Stimulated activated effector memory CD8-positive, alpha-beta T cell treated with anti-CD3 and anti-CD28 coated beads, Interleukin-12 subunit alpha, Interleukin-12 subunit beta, amount 100 ng/mL, for 72 hours (primary cell): ENCODE data around the gene PLEKHA1.

Experiments used
- ATAC-seq: fragments of 150-1000 bp; cut with Tn5 transposase; 2 replicates; pipeline ENCODE4 v1.10.0; 2021
- DNase-seq, 2 donors: peaks; one replicate each; pipeline ENCODE4 v3.0.0; 2021 to 2022; ENCODE audit warnings: low spot score in 2 of 2
- H3K27ac Mint-ChIP-seq: one replicate; pipeline ENCODE4 v1.8.0; 2022; ENCODE audit warnings: mild to moderate bottlenecking, mixed read lengths
- H3K36me3 Mint-ChIP-seq: one replicate; pipeline ENCODE4 v1.8.0; 2022; ENCODE audit warnings: mild to moderate bottlenecking, mixed read lengths
- H3K4me1 Mint-ChIP-seq: one replicate; pipeline ENCODE4 v1.8.0; 2022; ENCODE audit warnings: mixed read lengths
- H3K4me3 Mint-ChIP-seq: one replicate; pipeline ENCODE4 v1.8.0; 2022; ENCODE audit warnings: mild to moderate bottlenecking, mixed read lengths
- H3K9me3 Mint-ChIP-seq: one replicate; pipeline ENCODE4 v1.8.0; 2022; ENCODE audit warnings: mixed read lengths

Gene PLEKHA1

GRCh38 chr10:122419876-122420623 lies 45.5 kb downstream of the PLEKHA1 start:
- ATAC-seq (no peak), DNase-seq (no peak)
- Mint-ChIP-seq H3K4me1 (peaks cover 51% of the 10 kb centered on the region), H3K9me3 (no peaks in the 10 kb centered on the region), H3K4me3 (peak overlapping the region; percentile 30), H3K27ac (peak overlapping the region; percentile 46), H3K36me3 (peaks cover 14% of the 10 kb centered on the region)

DNA sequence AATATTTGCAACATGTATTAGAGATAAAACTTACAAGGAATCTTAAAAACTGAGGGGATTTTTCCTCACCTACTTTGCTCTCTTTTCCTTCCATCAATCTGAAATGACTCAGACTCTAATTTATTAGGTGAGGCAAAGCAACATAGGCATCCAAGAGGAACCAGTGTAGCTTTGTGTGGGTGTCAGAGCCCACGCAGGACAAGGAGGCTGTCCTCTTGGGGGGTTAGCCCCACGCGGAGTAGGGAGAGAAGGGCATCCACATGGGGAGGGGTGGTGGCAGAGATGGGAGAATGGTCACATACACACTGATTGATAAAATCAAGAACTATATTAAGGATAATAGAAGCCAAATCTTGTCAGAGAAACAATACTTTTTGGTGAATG lies 46.1 kb downstream of the PLEKHA1 start:
- Mint-ChIP-seq H3K36me3 (peaks cover 16% of the 10 kb centered on the region), H3K4me3 (peak overlapping the region; percentile 30), H3K4me1 (peaks cover 51% of the 10 kb centered on the region), H3K9me3 (no peaks in the 10 kb centered on the region), H3K27ac (peak overlapping the region; percentile 46)
- DNase-seq: no peak
- no peak for ATAC-seq

DNA sequence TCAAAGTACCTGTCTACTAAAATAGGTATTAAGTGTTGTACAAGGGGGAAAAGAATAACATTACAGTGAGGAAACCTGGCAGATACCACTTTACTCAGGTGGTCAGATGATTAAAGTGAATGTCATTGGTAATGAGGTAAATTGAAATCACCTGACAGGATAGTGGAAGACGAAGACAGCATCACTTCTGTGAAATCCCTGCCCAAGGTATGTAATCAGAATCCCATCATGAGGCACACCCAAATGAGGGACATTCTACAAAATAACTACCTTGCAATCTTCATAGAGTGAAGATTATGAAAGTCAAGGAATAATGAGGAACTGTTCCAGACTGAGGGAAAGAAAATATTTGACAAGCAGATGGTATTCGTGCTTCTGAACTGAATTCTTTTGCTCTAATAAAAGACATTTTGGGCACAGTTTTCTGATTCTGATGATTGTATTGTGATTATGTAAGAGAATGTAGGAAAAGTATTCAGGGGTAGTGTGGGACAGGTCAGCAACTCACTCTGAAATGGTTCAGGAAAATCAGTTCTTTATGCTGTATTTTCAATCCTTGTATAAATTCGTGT lies 46.6 kb downstream of the PLEKHA1 start:
- Mint-ChIP-seq H3K27ac (peak overlapping the region; percentile 46), H3K36me3 (peaks cover 21% of the 10 kb centered on the region), H3K4me3 (peak overlapping the region; percentile 30), H3K9me3 (no peaks in the 10 kb centered on the region), H3K4me1 (peaks cover 47% of the 10 kb centered on the region)
- ATAC-seq (no peak), DNase-seq (no peak)

- H3K4me3 Mint-ChIP-seq: peak overlapping the region; percentile 30
- H3K9me3 Mint-ChIP-seq: no peaks in the 10 kb centered on the region
- ATAC-seq: no peak
- DNase-seq: no peak
- peak overlapping the region; percentile 46 for H3K27ac Mint-ChIP-seq
- H3K36me3 Mint-ChIP-seq: peaks cover 22% of the 10 kb centered on the region
- peaks cover 43% of the 10 kb centered on the region for H3K4me1 Mint-ChIP-seq
Measured at GRCh38 chr10:122421742-122422141, 47.2 kb downstream of the PLEKHA1 start.

GRCh38 chr10:122422266-122422989 lies 47.9 kb downstream of the PLEKHA1 start:
- H3K4me3 Mint-ChIP-seq: no peak overlapping the region
- H3K27ac Mint-ChIP-seq: no peak overlapping the region

GRCh38 chr10:122424059-122424458 lies 49.6 kb downstream of the PLEKHA1 start:
- H3K27ac Mint-ChIP-seq: no peak overlapping the region
- H3K4me1 Mint-ChIP-seq: peaks cover 30% of the 10 kb centered on the region
- H3K36me3 Mint-ChIP-seq: peaks cover 17% of the 10 kb centered on the region
- no peak overlapping the region for H3K4me3 Mint-ChIP-seq
- ATAC-seq (no peak), DNase-seq (no peak)
- no peaks in the 10 kb centered on the region for H3K9me3 Mint-ChIP-seq

More at GRCh38 chr10:122422266-122422989, 47.9 kb downstream of the PLEKHA1 start:
- DNase-seq (peak; percentile 5 to 55), ATAC-seq (peak; percentile 98)
- H3K4me1 Mint-ChIP-seq: peaks cover 42% of the 10 kb centered on the region
- peaks cover 19% of the 10 kb centered on the region for H3K36me3 Mint-ChIP-seq
- H3K9me3 Mint-ChIP-seq: no peaks in the 10 kb centered on the region

DNA sequence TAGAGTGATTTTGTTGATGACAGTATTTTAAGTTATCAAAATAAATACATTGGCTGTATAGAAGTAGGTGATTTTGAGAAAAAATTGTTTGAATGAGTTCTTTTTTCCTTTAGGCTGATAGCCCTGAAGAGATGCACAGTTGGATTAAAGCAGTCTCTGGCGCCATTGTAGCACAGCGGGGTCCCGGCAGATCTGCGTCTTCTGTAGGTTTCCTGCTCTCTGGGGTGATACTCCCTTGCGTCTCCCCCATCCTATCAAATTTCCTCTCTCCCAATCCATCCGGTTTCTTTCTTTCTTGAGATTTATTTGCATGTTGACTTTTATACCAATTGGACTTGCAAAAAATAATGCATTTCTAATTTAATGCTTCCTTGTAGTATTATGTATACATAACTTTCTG lies 52.3 kb downstream of the PLEKHA1 start:
- Mint-ChIP-seq H3K9me3 (no peaks in the 10 kb centered on the region), H3K36me3 (peaks cover 36% of the 10 kb centered on the region), H3K4me1 (peaks cover 15% of the 10 kb centered on the region), H3K27ac (no peak overlapping the region), H3K4me3 (no peak overlapping the region)
- ATAC-seq: no peak
- DNase-seq: no peak

DNA sequence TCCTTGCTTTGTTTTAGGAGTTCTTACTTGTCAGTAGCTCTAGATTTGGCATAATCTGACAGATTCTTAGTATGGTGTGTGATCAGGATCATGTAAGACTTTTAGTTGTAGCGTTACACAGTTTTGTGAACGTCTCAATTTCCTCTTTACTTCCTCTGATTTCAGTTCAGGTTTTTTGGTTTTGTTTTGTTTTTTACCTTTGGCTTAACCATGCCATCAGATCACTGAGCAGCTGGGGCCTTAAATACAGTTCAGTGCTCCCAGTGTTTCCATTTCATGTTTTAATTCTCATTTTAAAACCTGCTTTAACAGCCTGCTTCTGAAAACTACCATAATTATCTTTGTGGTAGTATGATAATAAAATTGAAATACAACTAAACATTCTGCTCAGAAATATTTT lies 52.8 kb downstream of the PLEKHA1 start:
- no peak for DNase-seq
- ATAC-seq: no peak
- no peaks in the 10 kb centered on the region for H3K9me3 Mint-ChIP-seq
- H3K27ac Mint-ChIP-seq: no peak overlapping the region
- H3K4me3 Mint-ChIP-seq: no peak overlapping the region
- peaks cover 36% of the 10 kb centered on the region for H3K36me3 Mint-ChIP-seq
- peaks cover 10% of the 10 kb centered on the region for H3K4me1 Mint-ChIP-seq

DNA sequence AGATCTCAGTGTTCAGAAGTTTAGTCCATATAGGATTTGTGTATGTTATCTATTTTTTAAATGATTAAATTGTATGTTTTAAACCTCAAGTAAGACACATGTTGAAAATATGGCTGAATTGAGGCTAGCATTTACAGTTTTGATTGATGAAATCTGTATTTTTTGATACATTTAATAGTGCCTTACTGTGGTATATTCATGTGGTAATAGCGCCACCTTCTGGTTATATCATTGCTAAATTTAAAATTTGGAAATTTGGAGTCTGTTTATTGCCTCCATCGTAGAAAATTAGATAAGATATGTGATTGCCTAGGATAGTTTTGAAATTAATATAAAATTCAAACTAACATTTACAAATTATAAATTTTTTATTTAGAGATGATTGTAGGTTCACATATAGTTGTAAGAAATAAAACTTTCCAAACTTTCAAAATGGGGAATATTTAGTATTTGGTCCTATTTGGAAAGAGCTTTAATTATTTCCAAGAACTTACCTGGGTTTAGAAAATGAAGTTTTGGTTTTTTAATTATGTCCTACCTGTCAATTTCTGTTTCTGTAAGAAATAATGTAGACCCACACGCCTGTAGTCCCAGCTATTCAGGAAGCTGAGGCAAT lies 60.8 kb downstream of the PLEKHA1 start:
- DNase-seq (no peak), ATAC-seq (no peak)
- Mint-ChIP-seq H3K27ac (no peak overlapping the region), H3K4me1 (no peaks in the 10 kb centered on the region), H3K4me3 (no peak overlapping the region), H3K36me3 (peaks cover 16% of the 10 kb centered on the region), H3K9me3 (no peaks in the 10 kb centered on the region)

DNA sequence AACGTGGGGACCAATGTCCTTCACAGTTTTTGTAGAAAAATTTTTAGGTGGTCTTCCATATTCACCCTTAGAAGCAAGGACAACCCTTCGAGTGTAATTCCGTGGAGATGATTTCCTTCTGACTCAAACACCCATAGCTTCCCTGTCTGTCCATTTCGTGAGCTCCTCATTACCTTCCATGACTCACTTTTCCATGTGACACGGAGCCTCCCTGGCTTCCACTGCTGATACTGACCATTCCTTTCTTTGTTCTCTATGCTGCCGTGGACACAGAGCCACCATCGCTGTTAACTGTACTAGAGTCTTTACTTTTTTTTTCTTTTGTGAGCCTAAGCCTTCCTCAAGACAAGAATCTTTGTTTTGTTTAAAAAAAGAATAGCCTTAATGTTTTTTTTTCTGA lies 67.5 kb downstream of the PLEKHA1 start:
- DNase-seq (no peak), ATAC-seq (no peak)
- no peak overlapping the region for H3K27ac Mint-ChIP-seq
- no peaks in the 10 kb centered on the region for H3K9me3 Mint-ChIP-seq
- H3K4me1 Mint-ChIP-seq: no peaks in the 10 kb centered on the region
- H3K36me3 Mint-ChIP-seq: no peaks in the 10 kb centered on the region
- no peak overlapping the region for H3K4me3 Mint-ChIP-seq

GRCh38 chr10:122445469-122445868 lies 71.0 kb downstream of the PLEKHA1 start:
- Mint-ChIP-seq H3K9me3 (no peaks in the 10 kb centered on the region), H3K4me3 (no peak overlapping the region), H3K27ac (no peak overlapping the region), H3K36me3 (no peaks in the 10 kb centered on the region), H3K4me1 (no peaks in the 10 kb centered on the region)
- DNase-seq: no peak
- no peak for ATAC-seq

GRCh38 chr10:122445904-122446303 lies 71.4 kb downstream of the PLEKHA1 start:
- Mint-ChIP-seq H3K9me3 (no peaks in the 10 kb centered on the region), H3K4me3 (no peak overlapping the region), H3K36me3 (no peaks in the 10 kb centered on the region), H3K27ac (no peak overlapping the region), H3K4me1 (no peaks in the 10 kb centered on the region)
- DNase-seq: no peak
- ATAC-seq: no peak

DNA sequence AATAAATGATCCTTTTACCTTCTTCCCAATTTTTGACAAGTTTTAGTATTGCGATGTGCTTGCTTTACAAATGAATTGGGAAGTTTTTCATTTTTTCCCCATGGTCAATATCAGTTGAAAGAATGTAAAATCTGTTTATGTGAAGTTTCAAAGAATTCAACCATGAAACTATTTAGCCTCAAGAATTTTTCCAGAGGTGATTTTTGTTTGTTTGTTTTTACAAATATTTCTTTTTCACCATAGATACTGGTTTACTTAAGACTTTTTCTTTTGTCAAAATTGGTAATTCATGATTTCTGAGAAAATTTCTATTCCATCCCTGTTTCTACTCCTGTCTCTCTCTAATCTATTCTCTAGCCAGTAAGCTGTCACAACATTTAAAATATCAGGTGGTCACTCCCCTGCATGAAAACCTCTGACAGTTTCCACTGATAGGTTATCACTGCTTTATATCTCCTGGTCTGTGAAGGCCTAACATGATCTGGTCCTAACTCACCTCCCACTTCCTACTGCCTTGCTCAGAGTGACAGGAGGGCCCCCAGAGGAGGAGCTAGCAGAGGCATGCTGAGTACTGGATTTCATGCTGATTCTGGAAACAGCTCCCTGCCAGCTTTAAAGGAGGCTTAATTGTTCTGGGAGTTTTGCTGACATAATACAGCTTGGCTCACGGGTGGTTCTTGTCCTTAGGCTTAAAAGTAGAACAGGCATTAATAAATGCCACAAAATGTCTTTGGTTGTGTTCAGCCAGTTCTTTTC lies 72.3 kb downstream of the PLEKHA1 start:
- no peaks in the 10 kb centered on the region for H3K4me1 Mint-ChIP-seq
- DNase-seq: no peak
- H3K4me3 Mint-ChIP-seq: no peak overlapping the region
- ATAC-seq: peak; percentile 57
- no peak overlapping the region for H3K27ac Mint-ChIP-seq
- no peaks in the 10 kb centered on the region for H3K9me3 Mint-ChIP-seq
- no peaks in the 10 kb centered on the region for H3K36me3 Mint-ChIP-seq

- Mint-ChIP-seq H3K4me3 (no peak overlapping the region), H3K4me1 (no peaks in the 10 kb centered on the region), H3K9me3 (no peaks in the 10 kb centered on the region), H3K36me3 (no peaks in the 10 kb centered on the region), H3K27ac (no peak overlapping the region)
- ATAC-seq (no peak), DNase-seq (no peak)
Measured at GRCh38 chr10:122448600-122448999, 74.1 kb downstream of the PLEKHA1 start.

- Mint-ChIP-seq H3K36me3 (no peaks in the 10 kb centered on the region), H3K4me3 (no peak overlapping the region), H3K4me1 (no peaks in the 10 kb centered on the region), H3K27ac (no peak overlapping the region), H3K9me3 (no peaks in the 10 kb centered on the region)
- no peak for ATAC-seq
- no peak for DNase-seq
Measured at GRCh38 chr10:122449153-122449552, 74.6 kb downstream of the PLEKHA1 start.
